ENCODE measurements around the gene PIP5K1B. TPM values are rescaled to one million over a fixed set of nuclear protein-coding genes. Genes with fewer than 3 reads are reported as not detected.

Gene PIP5K1B
- total RNA-seq, 2 experiments from 2014 or later: 1.9 TPM

DNA sequence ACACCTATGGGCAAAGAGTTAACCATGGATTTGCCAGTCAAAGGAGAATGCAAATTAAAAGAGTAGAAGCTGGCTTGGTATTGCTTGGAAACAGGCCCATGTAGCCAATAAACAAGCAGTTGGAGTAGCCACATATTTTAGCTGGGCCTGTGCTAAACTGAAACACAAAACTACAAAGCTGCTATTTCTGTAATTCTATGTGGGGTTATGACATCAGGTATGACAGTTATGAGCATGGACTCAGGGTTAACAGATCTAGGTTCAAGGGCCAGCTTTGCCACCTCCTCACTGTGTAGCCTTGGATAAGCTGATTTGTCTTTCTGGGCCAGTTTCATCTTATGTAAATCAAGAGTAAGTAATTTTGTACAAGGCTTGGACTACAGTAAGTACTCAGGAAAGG is 142.7 kb downstream of the PIP5K1B start:
- H3K27me3 Mint-ChIP-seq: peaks cover 7% of the 10 kb centered on the region
- H3K4me1 Mint-ChIP-seq: peaks cover 4% of the 10 kb centered on the region
- no peak overlapping the region for H3K27ac Mint-ChIP-seq
- H3K9me3 Mint-ChIP-seq: no peaks in the 10 kb centered on the region
- no peaks in the 10 kb centered on the region for H3K36me3 Mint-ChIP-seq
- no peak overlapping the region for H3K4me3 Mint-ChIP-seq
- no peak for DNase-seq

DNA sequence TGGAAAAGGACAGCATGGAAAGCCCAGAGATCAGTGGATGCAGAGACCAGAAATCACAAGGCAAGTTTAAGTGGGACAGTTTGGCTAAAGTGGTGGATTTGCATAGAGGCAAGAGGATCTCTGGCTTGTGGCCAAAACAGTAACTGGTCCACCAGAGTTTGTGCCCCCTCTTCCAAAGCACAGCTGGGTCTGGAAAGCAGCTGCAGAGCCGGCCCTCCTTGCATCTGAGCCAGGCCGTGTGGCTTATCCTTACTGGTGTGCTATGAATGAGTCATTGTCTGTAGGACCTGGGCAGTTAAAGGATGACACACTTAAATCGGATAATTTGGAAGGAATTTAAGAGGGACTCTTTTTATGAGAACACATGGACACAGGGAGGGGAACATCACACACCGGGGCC is 146.6 kb downstream of the PIP5K1B start:
- Mint-ChIP-seq H3K27ac (no peak overlapping the region), H3K36me3 (no peaks in the 10 kb centered on the region), H3K4me3 (no peak overlapping the region), H3K4me1 (no peaks in the 10 kb centered on the region), H3K9me3 (no peaks in the 10 kb centered on the region), H3K27me3 (peaks cover 3% of the 10 kb centered on the region)
- no peak for DNase-seq

DNA sequence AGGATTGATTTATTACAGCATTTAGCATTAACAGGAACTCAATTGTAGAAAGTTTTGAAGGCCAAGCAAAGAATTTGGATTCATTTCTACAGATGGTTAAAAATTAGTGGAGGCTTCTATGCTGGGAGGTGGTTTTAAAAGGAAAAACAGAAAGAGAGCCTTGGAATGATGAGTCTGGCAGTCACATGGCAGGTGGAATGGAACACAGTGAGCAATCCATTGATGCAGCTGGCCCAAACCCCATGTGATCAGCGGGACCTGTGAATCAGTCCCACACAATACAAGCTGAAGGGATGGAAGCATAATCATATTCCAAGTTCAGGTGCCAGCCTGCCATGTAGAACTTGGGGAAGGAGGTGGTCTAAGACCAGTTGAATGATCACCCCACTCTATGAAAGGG is 147.9 kb downstream of the PIP5K1B start:
- H3K9me3 Mint-ChIP-seq: no peaks in the 10 kb centered on the region
- no peaks in the 10 kb centered on the region for H3K4me1 Mint-ChIP-seq
- no peaks in the 10 kb centered on the region for H3K36me3 Mint-ChIP-seq
- H3K27ac Mint-ChIP-seq: no peak overlapping the region
- H3K27me3 Mint-ChIP-seq: peaks cover 3% of the 10 kb centered on the region
- no peak overlapping the region for H3K4me3 Mint-ChIP-seq
- DNase-seq: no peak

DNA sequence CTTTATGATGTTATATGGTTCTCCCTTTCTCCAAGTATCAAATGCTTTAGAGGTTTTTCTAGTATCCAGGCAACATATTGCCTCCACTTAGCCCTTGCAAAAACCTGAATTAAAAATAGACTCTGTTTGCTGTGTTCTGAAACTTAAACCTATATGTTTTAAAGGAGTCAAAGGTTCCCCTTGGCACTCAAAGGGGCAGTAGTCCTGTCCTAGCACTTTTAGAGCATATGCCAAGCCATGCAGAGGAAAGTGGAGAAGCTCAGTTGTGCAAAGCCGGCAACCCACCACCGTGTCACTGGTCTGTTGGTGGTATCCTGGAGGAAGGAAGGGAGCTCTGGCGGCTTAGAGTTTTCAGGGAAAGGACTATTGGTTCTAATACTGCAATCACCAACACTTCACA is 154.3 kb downstream of the PIP5K1B start:
- H3K4me3 Mint-ChIP-seq: no peak overlapping the region
- DNase-seq: no peak
- H3K9me3 Mint-ChIP-seq: no peaks in the 10 kb centered on the region
- no peaks in the 10 kb centered on the region for H3K36me3 Mint-ChIP-seq
- no peak overlapping the region for H3K27ac Mint-ChIP-seq
- no peaks in the 10 kb centered on the region for H3K4me1 Mint-ChIP-seq
- peaks cover 4% of the 10 kb centered on the region for H3K27me3 Mint-ChIP-seq

DNA sequence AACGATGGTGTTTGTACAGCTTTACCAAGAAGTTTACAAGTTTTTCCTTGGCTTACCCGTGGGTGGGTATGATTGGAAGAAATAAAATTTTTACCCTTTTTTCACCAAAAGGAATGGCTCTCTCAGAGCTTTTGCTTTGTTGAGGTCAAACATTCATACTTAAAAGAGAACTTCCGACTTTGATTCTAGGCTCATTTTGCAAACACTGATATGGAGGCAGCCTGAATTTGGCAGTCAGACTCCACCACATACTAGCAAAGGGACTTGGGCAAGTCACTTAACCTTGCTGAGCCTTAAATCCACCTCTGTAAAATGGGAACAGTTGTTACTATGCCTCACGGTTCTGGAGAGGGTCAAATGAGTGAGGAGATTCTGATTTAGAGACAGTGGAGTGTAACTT is 155.4 kb downstream of the PIP5K1B start:
- Mint-ChIP-seq H3K27me3 (peaks cover 4% of the 10 kb centered on the region), H3K27ac (no peak overlapping the region), H3K4me3 (no peak overlapping the region), H3K4me1 (no peaks in the 10 kb centered on the region), H3K9me3 (no peaks in the 10 kb centered on the region), H3K36me3 (no peaks in the 10 kb centered on the region)
- DNase-seq: no peak

DNA sequence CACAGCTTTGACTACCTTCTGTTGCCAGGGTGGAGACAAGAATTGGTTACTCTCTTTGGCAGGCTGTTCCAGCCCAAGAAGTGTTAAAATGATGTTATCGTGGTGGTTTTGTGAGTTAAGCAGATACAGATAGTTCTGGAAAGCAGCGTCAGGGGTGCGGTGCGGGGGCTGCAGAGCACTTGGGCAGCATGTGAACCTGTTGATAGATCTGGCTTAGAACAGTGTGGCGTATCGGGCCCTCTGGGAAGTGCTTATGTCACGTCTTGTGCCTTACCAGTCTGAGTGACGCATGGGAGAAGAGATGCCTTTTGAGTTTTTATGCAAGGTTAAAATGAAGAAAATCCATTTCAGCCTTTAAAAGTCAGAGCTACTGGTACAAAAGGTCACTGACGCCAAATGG is 156.4 kb downstream of the PIP5K1B start:
- H3K4me3 Mint-ChIP-seq: no peak overlapping the region
- no peak overlapping the region for H3K27ac Mint-ChIP-seq
- peaks cover 4% of the 10 kb centered on the region for H3K27me3 Mint-ChIP-seq
- H3K4me1 Mint-ChIP-seq: no peaks in the 10 kb centered on the region
- no peaks in the 10 kb centered on the region for H3K9me3 Mint-ChIP-seq
- DNase-seq: no peak
- no peaks in the 10 kb centered on the region for H3K36me3 Mint-ChIP-seq

DNA sequence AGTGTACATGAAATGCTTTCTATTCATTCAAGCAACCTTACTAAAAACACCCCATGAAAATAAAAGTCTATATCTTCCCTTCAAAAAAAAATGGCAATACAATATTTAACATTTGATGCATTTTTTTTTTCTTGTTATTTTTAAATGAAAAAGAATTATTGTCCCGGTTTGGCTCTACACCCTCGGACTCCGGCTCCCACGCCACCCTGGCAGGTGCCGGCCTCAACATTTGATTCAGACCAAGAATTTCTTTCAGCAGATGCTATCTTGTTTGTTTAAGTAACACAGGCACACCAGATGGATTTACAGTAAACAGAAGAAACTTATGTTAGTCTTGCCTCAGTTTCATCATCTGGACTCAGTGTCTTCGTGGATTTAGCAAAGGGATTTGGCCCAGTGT is 162.0 kb downstream of the PIP5K1B start:
- Mint-ChIP-seq H3K4me3 (no peak overlapping the region), H3K9me3 (no peaks in the 10 kb centered on the region), H3K4me1 (no peaks in the 10 kb centered on the region), H3K36me3 (no peaks in the 10 kb centered on the region), H3K27ac (no peak overlapping the region), H3K27me3 (no peaks in the 10 kb centered on the region)
- DNase-seq: no peak

DNA sequence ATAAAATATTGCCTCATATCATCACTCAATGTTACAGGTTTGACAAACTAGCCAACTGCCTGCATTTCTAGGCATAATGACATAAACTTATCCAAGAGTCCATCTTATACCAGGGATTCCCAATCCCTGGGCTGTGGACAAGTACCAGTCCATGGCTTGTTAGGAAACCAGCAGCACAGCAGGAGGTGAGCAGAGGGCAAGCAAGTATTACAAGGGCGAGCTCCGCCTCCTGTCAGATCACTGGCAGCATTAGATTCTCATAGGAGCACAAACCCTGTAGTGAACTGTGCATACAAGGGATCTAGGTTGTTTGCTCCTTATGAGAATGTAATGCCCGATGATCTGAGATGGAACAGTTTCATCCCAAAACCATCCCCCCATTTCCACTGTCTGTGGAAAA is 164.0 kb downstream of the PIP5K1B start:
- H3K4me3 Mint-ChIP-seq: no peak overlapping the region
- H3K4me1 Mint-ChIP-seq: no peaks in the 10 kb centered on the region
- no peak overlapping the region for H3K27ac Mint-ChIP-seq
- no peaks in the 10 kb centered on the region for H3K9me3 Mint-ChIP-seq
- H3K27me3 Mint-ChIP-seq: no peaks in the 10 kb centered on the region
- no peak for DNase-seq
- H3K36me3 Mint-ChIP-seq: no peaks in the 10 kb centered on the region

DNA sequence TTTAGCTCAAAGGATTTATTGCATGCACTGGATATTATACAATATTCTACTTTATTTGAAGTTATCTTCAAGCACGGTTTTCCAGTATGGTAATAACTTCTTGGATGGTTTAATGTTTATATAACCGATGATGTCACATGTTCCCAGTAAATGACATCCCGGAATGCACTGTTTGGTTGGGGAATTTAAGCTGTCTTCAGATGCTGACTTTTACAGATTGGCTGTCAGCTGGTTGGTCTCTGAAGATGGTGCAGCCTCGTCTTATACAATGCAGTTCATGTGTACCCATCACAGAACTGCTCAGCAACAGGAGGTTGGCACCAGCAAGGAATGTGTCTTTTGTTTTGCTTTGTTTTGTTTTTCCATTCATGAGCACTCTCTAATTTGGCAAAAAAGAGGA is 165.0 kb downstream of the PIP5K1B start:
- Mint-ChIP-seq H3K27me3 (no peaks in the 10 kb centered on the region), H3K4me3 (no peak overlapping the region), H3K27ac (no peak overlapping the region), H3K9me3 (no peaks in the 10 kb centered on the region), H3K4me1 (no peaks in the 10 kb centered on the region), H3K36me3 (no peaks in the 10 kb centered on the region)
- no peak for DNase-seq

DNA sequence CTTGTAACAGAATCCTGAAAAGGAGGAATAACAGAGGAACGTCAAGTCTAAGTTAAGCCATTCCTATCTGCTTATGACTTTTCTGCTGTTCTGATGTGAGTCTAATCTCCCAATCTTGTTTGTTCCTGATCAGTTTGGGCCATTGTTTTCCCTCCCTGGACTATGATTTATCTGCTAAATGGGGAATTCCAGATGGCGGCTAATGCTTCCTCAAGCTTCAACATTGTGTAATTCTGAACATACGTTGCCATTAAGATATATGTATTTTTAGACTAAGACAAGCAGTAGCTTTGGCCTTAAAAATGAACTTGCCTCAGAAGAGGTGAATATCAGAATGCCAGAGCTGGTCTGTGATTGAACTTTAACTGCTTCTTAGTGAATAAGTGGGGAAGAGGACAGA is 166.2 kb downstream of the PIP5K1B start:
- Mint-ChIP-seq H3K36me3 (no peaks in the 10 kb centered on the region), H3K4me3 (no peak overlapping the region), H3K27ac (no peak overlapping the region), H3K9me3 (no peaks in the 10 kb centered on the region), H3K4me1 (no peaks in the 10 kb centered on the region), H3K27me3 (no peaks in the 10 kb centered on the region)
- DNase-seq: no peak

DNA sequence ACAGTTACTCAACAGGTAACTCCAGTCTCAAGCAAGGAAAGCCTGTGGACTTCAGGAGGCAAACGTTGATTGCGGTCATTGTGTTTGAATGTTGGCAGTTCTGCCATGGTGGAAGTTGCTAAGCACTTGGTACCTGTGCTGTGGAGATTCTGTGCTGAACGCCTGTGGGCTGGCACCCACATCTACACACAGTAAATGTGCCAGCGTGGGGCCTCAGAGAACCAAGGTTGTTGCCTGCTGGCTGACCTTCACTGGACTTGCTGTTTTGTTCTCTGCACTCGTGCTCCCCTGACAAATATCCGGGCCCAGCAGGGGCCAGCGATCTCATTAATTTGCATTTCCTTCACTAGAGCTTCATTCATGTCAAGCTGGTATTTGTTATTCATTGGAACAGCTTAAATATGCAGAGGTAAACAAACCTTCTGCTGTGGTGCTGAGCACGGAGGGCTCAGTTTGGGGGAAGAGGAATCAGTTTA is 167.0 kb downstream of the PIP5K1B start:
- Mint-ChIP-seq H3K27me3 (no peaks in the 10 kb centered on the region), H3K9me3 (no peaks in the 10 kb centered on the region), H3K4me1 (no peaks in the 10 kb centered on the region), H3K36me3 (no peaks in the 10 kb centered on the region), H3K4me3 (no peak overlapping the region), H3K27ac (no peak overlapping the region)
- DNase-seq: no peak

DNA sequence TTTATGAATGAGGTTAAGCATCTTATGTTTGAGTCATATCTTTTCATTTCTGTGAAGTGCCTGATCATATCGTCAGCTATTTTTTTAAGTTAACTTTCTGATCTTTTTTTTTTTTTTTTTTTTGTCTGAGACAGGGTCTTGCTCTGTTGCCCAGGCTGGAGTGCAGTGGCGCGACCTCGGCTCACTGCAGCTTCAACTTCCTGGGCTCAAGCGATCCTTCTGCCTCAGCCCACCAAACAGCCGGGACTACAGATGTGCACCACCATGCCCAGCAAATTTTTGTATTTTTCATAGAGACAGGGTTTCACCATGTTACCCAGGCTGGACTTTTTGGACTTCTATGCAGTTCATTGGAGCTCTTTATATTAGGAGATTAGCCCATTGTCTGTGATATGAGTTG is 168.1 kb downstream of the PIP5K1B start:
- Mint-ChIP-seq H3K27ac (no peak overlapping the region), H3K36me3 (no peaks in the 10 kb centered on the region), H3K27me3 (no peaks in the 10 kb centered on the region), H3K4me1 (no peaks in the 10 kb centered on the region), H3K4me3 (no peak overlapping the region), H3K9me3 (no peaks in the 10 kb centered on the region)
- DNase-seq: no peak

DNA sequence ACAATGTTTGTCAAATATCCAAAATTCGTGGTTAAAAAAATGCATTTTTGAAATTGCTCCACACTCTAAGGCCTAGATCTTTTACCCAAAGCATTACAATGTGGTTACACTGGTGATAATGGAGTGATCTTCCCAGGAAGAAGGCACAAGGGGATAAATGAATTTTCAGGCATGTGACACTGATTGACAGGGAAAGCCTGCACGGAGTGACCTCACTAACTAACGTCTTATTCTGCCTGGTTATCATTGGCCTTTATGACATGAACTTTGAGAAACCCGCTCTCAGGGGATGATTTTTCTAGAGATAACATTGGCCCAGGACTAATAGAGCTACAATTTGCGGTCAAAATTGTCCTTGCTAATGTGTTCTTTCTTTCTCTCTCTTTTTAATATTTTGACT is 171.2 kb downstream of the PIP5K1B start:
- H3K27me3 Mint-ChIP-seq: no peaks in the 10 kb centered on the region
- H3K4me3 Mint-ChIP-seq: no peak overlapping the region
- no peak for DNase-seq
- no peaks in the 10 kb centered on the region for H3K36me3 Mint-ChIP-seq
- H3K4me1 Mint-ChIP-seq: no peaks in the 10 kb centered on the region
- no peaks in the 10 kb centered on the region for H3K9me3 Mint-ChIP-seq
- no peak overlapping the region for H3K27ac Mint-ChIP-seq

DNA sequence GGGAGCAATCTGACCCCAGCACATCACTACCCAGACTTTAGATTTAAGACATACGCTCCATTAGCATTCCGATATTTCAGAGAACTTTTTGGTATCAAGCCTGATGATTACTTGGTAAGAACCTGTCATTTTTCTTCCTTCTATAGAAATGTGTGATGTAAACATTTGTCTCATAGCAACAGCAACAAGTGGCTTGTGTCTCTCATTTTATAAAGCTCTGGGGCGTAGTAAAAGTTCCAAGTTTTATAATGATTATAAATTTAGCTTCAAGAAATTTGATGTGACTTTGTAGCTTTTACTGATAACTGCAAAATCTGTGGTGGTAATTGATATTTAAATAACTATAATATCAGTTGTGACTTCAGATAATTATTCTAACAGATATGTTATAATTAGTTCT is 171.6 kb downstream of the PIP5K1B start:
- no peak for DNase-seq
- Mint-ChIP-seq H3K36me3 (no peaks in the 10 kb centered on the region), H3K4me1 (no peaks in the 10 kb centered on the region), H3K9me3 (no peaks in the 10 kb centered on the region), H3K27ac (no peak overlapping the region), H3K27me3 (no peaks in the 10 kb centered on the region), H3K4me3 (no peak overlapping the region)

DNA sequence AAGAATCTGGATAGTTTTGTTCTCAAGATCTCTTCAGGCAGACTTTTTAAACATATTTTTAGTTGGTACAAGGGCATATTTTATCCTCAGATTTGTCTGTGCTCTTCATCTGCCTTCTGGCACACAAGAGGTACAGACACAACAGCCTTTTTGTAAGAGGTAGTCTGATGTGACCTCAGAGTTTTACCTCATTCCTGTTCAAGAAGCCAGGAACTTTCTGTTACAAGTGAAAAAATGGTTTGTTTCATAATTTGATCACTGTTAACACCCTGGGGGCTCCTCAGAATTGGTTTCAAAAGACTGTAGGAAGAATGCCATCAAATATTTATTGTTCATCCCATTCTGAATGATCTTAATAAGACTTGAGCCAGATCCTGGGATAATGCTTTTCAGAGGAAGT is 172.2 kb downstream of the PIP5K1B start:
- Mint-ChIP-seq H3K27ac (no peak overlapping the region), H3K4me1 (no peaks in the 10 kb centered on the region), H3K9me3 (no peaks in the 10 kb centered on the region), H3K36me3 (no peaks in the 10 kb centered on the region), H3K4me3 (no peak overlapping the region), H3K27me3 (no peaks in the 10 kb centered on the region)
- DNase-seq: no peak

DNA sequence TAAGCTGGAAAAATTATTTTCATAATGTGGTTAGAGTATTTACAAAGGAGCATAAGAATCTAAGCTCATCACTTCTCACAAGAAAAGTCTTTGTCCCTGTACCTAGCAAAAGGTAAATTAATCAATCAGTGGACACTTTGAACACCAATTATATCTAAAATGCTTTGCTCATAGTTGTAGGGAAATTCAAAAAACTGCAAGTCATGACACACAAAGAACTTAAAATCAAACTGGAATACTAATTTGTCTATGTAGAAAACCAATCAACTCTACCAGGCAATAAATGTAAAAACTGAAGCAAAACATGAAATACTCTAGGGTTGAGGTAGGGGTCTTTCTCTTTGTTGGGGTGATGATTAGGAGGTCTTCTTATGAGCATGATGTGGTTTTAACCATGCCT is 173.4 kb downstream of the PIP5K1B start:
- Mint-ChIP-seq H3K36me3 (no peaks in the 10 kb centered on the region), H3K4me1 (no peaks in the 10 kb centered on the region), H3K9me3 (no peaks in the 10 kb centered on the region), H3K4me3 (no peak overlapping the region), H3K27ac (no peak overlapping the region), H3K27me3 (no peaks in the 10 kb centered on the region)
- no peak for DNase-seq

DNA sequence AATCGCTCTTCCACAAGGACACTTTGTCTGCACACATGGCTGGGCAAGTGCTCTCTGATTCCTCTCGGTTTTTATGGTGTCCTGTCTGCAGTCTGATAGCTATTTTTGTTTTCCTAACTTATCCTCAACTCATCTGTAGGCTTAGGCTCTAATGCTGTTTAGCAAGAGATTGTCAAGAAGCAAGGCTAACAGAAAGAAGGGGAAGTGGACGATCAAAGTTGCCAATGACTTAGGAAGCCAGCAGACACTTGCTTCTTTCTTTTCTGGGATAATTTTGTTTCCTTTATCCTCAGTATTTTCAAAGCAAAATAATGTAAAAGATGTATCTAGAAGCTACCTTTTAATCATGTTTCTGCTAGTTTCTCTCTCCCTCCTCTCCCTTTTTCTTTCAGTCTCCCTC is 178.2 kb downstream of the PIP5K1B start:
- peaks cover 2% of the 10 kb centered on the region for H3K36me3 Mint-ChIP-seq
- no peak for DNase-seq
- H3K27ac Mint-ChIP-seq: no peak overlapping the region
- no peaks in the 10 kb centered on the region for H3K27me3 Mint-ChIP-seq
- H3K4me3 Mint-ChIP-seq: no peak overlapping the region
- H3K4me1 Mint-ChIP-seq: peaks cover 7% of the 10 kb centered on the region
- H3K9me3 Mint-ChIP-seq: no peaks in the 10 kb centered on the region

Measured in activated naive CD8-positive, alpha-beta T cell treated with anti-CD3 and anti-CD28 coated beads for 36 hours (primary cell).